GM23338 (cell line): Measurements from ENCODE around the gene HLCS. TPM values are rescaled to one million over a fixed set of nuclear protein-coding genes. Genes with fewer than 3 reads are reported as not detected.

Source experiments
- ATAC-seq: fragments of 200-7000 bp; cut with Tn5 transposase; 3 replicates; pipeline ENCODE4 v1.9.1; 2020
- DNase-seq: peaks from one replicate; pipeline ENCODE4 v3.0.0-alpha.2; 2015; ENCODE audit warnings: low spot score
- H2AFZ ChIP-seq: fragments of 200-600 bp; sonication (generic); 2 replicates; pipeline ENCODE4 v1.8.0; 2016; ENCODE audit warnings: antibody characterized with exemption, mild to moderate bottlenecking, moderate library complexity
- H3F3A ChIP-seq: fragments of 200-600 bp; sonication (generic); replicated peaks from 2 replicates; pipeline ENCODE4 v1.8.0; 2017; ENCODE audit warnings: antibody characterized with exemption, mixed run types, low read depth
- H3K27ac ChIP-seq: fragments of 200-600 bp; sonication (generic); 2 replicates; pipeline ENCODE4 v1.6.1; 2016; ENCODE audit warnings: low read depth
- H3K27me3 ChIP-seq: fragments of 200-600 bp; sonication (generic); 2 replicates; pipeline ENCODE4 v1.8.0; 2016; ENCODE audit warnings: mild to moderate bottlenecking, mixed run types, moderate library complexity; ENCODE audit not compliant: insufficient read depth
- H3K36me3 ChIP-seq: fragments of 200-600 bp; sonication (generic); 2 replicates; pipeline ENCODE4 v1.8.0; 2016; ENCODE audit warnings: mild to moderate bottlenecking; ENCODE audit not compliant: insufficient read depth
- H3K4me1 ChIP-seq: fragments of 200-600 bp; sonication (generic); 2 replicates; pipeline ENCODE4 v1.8.0; 2016; ENCODE audit warnings: mild to moderate bottlenecking, moderate library complexity; ENCODE audit not compliant: insufficient read depth
- H3K4me2 ChIP-seq: fragments of 200-600 bp; sonication (generic); 2 replicates; pipeline ENCODE4 v1.7.1; 2017; ENCODE audit warnings: mixed run types
- H3K4me3 ChIP-seq: fragments of 200-600 bp; sonication (generic); 2 replicates; pipeline ENCODE4 v1.6.1; 2016; ENCODE audit warnings: mixed run types
- H3K79me2 ChIP-seq: fragments of 200-600 bp; sonication (generic); replicated peaks from 2 replicates; pipeline ENCODE4 v1.8.0; 2017; ENCODE audit warnings: mild to moderate bottlenecking; ENCODE audit not compliant: insufficient read depth
- H3K9me2 ChIP-seq: fragments of 200-600 bp; sonication (generic); 2 replicates; pipeline ENCODE4 v1.8.0; 2017; ENCODE audit not compliant: insufficient read depth
- H4K20me1 ChIP-seq: fragments of 200-600 bp; sonication (generic); replicated peaks from 2 replicates; pipeline ENCODE4 v1.8.0; 2017; ENCODE audit warnings: mild to moderate bottlenecking; ENCODE audit not compliant: insufficient read depth
- H3K27ac Mint-ChIP-seq: 2 replicates; pipeline ENCODE4 v1.8.0; 2020; ENCODE audit warnings: inconsistent platforms, mild to moderate bottlenecking, moderate library complexity, mixed read lengths
- H3K27me3 Mint-ChIP-seq: 3 replicates; pipeline ENCODE4 v1.8.0; 2022; ENCODE audit warnings: low read depth, mild to moderate bottlenecking, moderate library complexity, mixed read lengths, inconsistent platforms; ENCODE audit not compliant: insufficient read depth, poor library complexity
- H3K36me3 Mint-ChIP-seq: 3 replicates; pipeline ENCODE4 v1.8.0; 2021; ENCODE audit warnings: low read depth, mild to moderate bottlenecking, inconsistent platforms, moderate library complexity, mixed read lengths
- H3K4me1 Mint-ChIP-seq: 3 replicates; pipeline ENCODE4 v1.8.0; 2020; ENCODE audit warnings: mild to moderate bottlenecking, inconsistent platforms, mixed read lengths
- H3K4me3 Mint-ChIP-seq: 3 replicates; pipeline ENCODE4 v1.8.0; 2021; ENCODE audit warnings: moderate library complexity, mild to moderate bottlenecking, inconsistent platforms, mixed read lengths
- H3K9me3 Mint-ChIP-seq: 3 replicates; pipeline ENCODE4 v1.8.0; 2020; ENCODE audit warnings: moderate library complexity, mild to moderate bottlenecking, inconsistent platforms, mixed read lengths
- CREB1 ChIP-seq: fragments of 250-450 bp; sonication (Bioruptor Pico); IDR thresholded peaks from 2 replicates; pipeline ENCODE4 v1.5.0; 2020; ENCODE audit warnings: low read depth, mild to moderate bottlenecking, moderate library complexity
- ETS1 ChIP-seq: IDR thresholded peaks from 2 replicates; pipeline ENCODE4 v1.6.1; 2016; ENCODE audit warnings: antibody characterized with exemption
- EZH2phosphoT487 ChIP-seq: fragments of 200-600 bp; sonication (generic); IDR thresholded peaks from one replicate; pipeline ENCODE4 v1.8.1; 2018; ENCODE audit warnings: antibody characterized with exemption; ENCODE audit not compliant: unreplicated experiment
- JUNB ChIP-seq: IDR thresholded peaks from one replicate; pipeline ENCODE4 v1.6.1; 2016; ENCODE audit warnings: antibody characterized with exemption; ENCODE audit not compliant: unreplicated experiment
- NANOG ChIP-seq: IDR thresholded peaks from 2 replicates; pipeline ENCODE4 v1.6.1; 2016; ENCODE audit warnings: antibody characterized with exemption, borderline replicate concordance
- POLR2AphosphoS5 ChIP-seq: IDR thresholded peaks from 2 replicates; pipeline ENCODE4 v1.6.1; 2016; ENCODE audit warnings: antibody characterized with exemption, low read depth
- REST ChIP-seq: IDR thresholded peaks from one replicate; pipeline ENCODE4 v1.6.1; 2018; ENCODE audit warnings: antibody characterized with exemption; ENCODE audit not compliant: unreplicated experiment
- STAT1 ChIP-seq: IDR thresholded peaks from one replicate; pipeline ENCODE4 v1.6.1; 2016; ENCODE audit warnings: antibody characterized with exemption; ENCODE audit not compliant: unreplicated experiment
- ZNF114 ChIP-seq: fragments of 250-450 bp; sonication (Bioruptor Pico); IDR thresholded peaks from 2 replicates; pipeline ENCODE4 v1.5.0; 2020; ENCODE audit warnings: mild to moderate bottlenecking, moderate library complexity
- ZNF462 ChIP-seq: fragments of 250-450 bp; sonication (Bioruptor Pico); IDR thresholded peaks from 2 replicates; pipeline ENCODE4 v1.5.0; 2020; ENCODE audit warnings: mild to moderate bottlenecking, moderate library complexity
- polyA plus RNA-seq: library from polyadenylated mRNA; unstranded; fragments of >200 nt; fragmentation: Nextera tagmentation; extraction: Ambion mirVana; gene quantifications from 2 replicates; pipeline ENCODE4 v1.2.1, GENCODE V29; 2016
- total RNA-seq: library from RNA; depleted of rRNA; stranded (reverse); fragments of >200 nt; shearing (Covaris generic); gene quantifications from 2 replicates; pipeline ENCODE4 v1.2.3, GENCODE V29; 2014

HLCS gene
- total and polyA plus RNA-seq, 2 experiments from 2014 or later = 6.1 to 14.7 TPM

- Histone ChIP-seq H3K36me3 (no peaks in the 10 kb centered on the region), H3K4me2 (no peak overlapping the region), H3K79me2 (no peaks in the 10 kb centered on the region), H3K27me3 (peaks cover 25% of the 10 kb centered on the region), H4K20me1 (no peaks in the 10 kb centered on the region), H3K4me1 (peaks cover 28% of the 10 kb centered on the region), H2AFZ (no peak overlapping the region), H3K9me2 (no peaks in the 10 kb centered on the region), H3K4me3 (no peak overlapping the region), H3F3A (no peaks in the 10 kb centered on the region; the same call in 1 of the 2 replicates), H3K27ac (no peak overlapping the region)
- no peaks in the 10 kb centered on the region for H3K36me3 Mint-ChIP-seq
- ATAC-seq (no peak), DNase-seq (no peak)
- TF ChIP-seq CREB1 (CRISPR knock-in tag) (no peak), POLR2AphosphoS5 (no peak), EZH2phosphoT487 (no peak), NANOG (no peak), ETS1 (no peak), REST (no peak), STAT1 (no peak), JUNB (no peak), ZNF462 (no peak), ZNF114 (CRISPR knock-in tag) (no peak)
- H3K27ac Mint-ChIP-seq = no peak overlapping the region
- H3K4me3 Mint-ChIP-seq = no peak overlapping the region
- peaks cover 34% of the 10 kb centered on the region for H3K4me1 Mint-ChIP-seq
- no peaks in the 10 kb centered on the region for H3K9me3 Mint-ChIP-seq
- peaks cover 21% of the 10 kb centered on the region for H3K27me3 Mint-ChIP-seq
Measured at GRCh38 chr21:36716836-36717235, 249.6 kb downstream of the HLCS start.
